Measurements from ENCODE around the gene CAB39L.

Gene CAB39L

DNA sequence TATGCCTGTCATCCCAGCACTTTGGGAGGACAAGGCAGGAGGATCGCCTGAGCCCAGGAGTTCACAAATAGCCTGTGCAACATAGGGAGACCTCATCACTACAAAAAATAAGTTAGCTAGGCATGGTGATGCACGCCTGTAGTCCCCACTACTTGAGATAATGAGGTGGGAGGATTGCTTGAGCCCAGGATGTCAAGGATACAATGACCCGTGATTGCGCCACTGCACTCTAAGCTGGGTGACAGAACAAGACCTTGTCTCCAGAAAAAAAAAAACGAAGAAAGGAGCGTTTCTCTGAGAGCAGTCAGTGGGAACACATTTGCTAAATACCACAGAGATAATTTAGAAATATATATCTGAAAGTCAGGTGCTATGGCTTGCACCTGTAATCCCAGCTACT, 184.3 kb downstream of the CAB39L start:
- Histone ChIP-seq H4K20me1 (ENCODE audit: low read depth, low read length) (no peaks in the 10 kb centered on the region), H3K9me2 (replicated peaks; ENCODE audit: insufficient read depth, low read length) (no peaks in the 10 kb centered on the region), H3K4me3 (ENCODE audit: insufficient read depth, low read length, poor library complexity, severe bottlenecking) (no peak overlapping the region), H2AFZ (ENCODE audit: low read depth, low read length, severe bottlenecking) (no peak overlapping the region), H3K9me3 (ENCODE audit: insufficient read depth, low read length) (no peaks in the 10 kb centered on the region), H3K27ac (ENCODE audit: low read depth, low read length) (no peak overlapping the region), H3K79me2 (ENCODE audit: insufficient read depth, low read length) (no peaks in the 10 kb centered on the region), H3F3A (ENCODE audit: insufficient read depth) (no peaks in the 10 kb centered on the region), H3K27me3 (ENCODE audit: low read length) (no peaks in the 10 kb centered on the region), H3K9ac (ENCODE audit: low read length) (no peak overlapping the region), H3K36me3 (ENCODE audit: low read length) (peaks cover 2% of the 10 kb centered on the region; the same call in 1 of the 2 replicates), H3K4me2 (ENCODE audit: low read depth, low read length, poor library complexity, severe bottlenecking) (no peak overlapping the region)
- TF ChIP-seq, protein P1, sequence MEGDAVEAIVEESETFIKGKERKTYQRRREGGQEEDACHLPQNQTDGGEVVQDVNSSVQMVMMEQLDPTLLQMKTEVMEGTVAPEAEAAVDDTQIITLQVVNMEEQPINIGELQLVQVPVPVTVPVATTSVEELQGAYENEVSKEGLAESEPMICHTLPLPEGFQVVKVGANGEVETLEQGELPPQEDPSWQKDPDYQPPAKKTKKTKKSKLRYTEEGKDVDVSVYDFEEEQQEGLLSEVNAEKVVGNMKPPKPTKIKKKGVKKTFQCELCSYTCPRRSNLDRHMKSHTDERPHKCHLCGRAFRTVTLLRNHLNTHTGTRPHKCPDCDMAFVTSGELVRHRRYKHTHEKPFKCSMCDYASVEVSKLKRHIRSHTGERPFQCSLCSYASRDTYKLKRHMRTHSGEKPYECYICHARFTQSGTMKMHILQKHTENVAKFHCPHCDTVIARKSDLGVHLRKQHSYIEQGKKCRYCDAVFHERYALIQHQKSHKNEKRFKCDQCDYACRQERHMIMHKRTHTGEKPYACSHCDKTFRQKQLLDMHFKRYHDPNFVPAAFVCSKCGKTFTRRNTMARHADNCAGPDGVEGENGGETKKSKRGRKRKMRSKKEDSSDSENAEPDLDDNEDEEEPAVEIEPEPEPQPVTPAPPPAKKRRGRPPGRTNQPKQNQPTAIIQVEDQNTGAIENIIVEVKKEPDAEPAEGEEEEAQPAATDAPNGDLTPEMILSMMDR (IDR thresholded peaks at IDR 0.05; ENCODE audit: insufficient read depth, low read length, poor library complexity, severe bottlenecking) = no peak
- no peak for TF ChIP-seq EZH2phosphoT487 (conservative IDR thresholded peaks at IDR 0.05; ENCODE audit: low read length)
